Neural crest cell (in vitro differentiated cells): ENCODE results near the gene S100A4. TPM values are rescaled to one million over a fixed set of nuclear protein-coding genes. Genes with fewer than 3 reads are reported as not detected.
"Not testable (repeated sequence)": the region's sequence is repeated elsewhere in the genome, so short reads cannot be mapped to it uniquely, and the experiment has no call there.

Source experiments
- DNase-seq: peaks from one replicate; pipeline ENCODE4 v3.0.0; 2021; ENCODE audit warnings: low read depth, mixed read lengths, low spot score
- H3K27ac Mint-ChIP-seq: one replicate; pipeline ENCODE4 v1.8.0; 2021; ENCODE audit warnings: mild to moderate bottlenecking, mixed read lengths; ENCODE audit not compliant: unreplicated experiment
- H3K27me3 Mint-ChIP-seq: 2 replicates; pipeline ENCODE4 v1.8.0; 2021; ENCODE audit warnings: low read depth, mild to moderate bottlenecking, mixed read lengths
- H3K36me3 Mint-ChIP-seq: 2 replicates; pipeline ENCODE4 v1.8.0; 2021; ENCODE audit warnings: low read depth, mild to moderate bottlenecking, mixed read lengths
- H3K4me1 Mint-ChIP-seq: 2 replicates; pipeline ENCODE4 v1.8.0; 2021; ENCODE audit warnings: mixed read lengths
- H3K4me3 Mint-ChIP-seq: one replicate; pipeline ENCODE4 v1.8.0; 2021; ENCODE audit warnings: mild to moderate bottlenecking, mixed read lengths
- H3K9me3 Mint-ChIP-seq: 2 replicates; pipeline ENCODE4 v1.8.0; 2021; ENCODE audit warnings: mixed read lengths
- CTCF ChIP-seq: fragments of 200-600 bp; sonication (generic); conservative IDR thresholded peaks from 2 replicates; pipeline ENCODE4 v1.5.0; 2021; ENCODE audit warnings: antibody characterized with exemption, mild to moderate bottlenecking
- total RNA-seq: library from RNA; stranded (reverse); gene quantifications from 2 replicates; pipeline ENCODE4 v1.2.1, GENCODE V29; 2021

Gene S100A4
- total RNA-seq, 1 donor from 2014 or later = 11.7 TPM

GRCh38 chr1:153565529-153566374, 20.1 kb upstream of the S100A4 start, which contains the start of gene S100A2:
TSS of gene S100A2 (minus strand) at chr1:153565844. CDS start at chr1:153563877, 1,967 bp downstream.
- peak within 1 kb of the TSS; percentile 64 for H3K4me3 Mint-ChIP-seq
- H3K27ac Mint-ChIP-seq = peak within 1 kb of the TSS; percentile 99
- no peak for DNase-seq
- H3K4me1 Mint-ChIP-seq = peaks cover 40% of the 10 kb centered on the region
- TF ChIP-seq CTCF = no peak
- H3K27me3 Mint-ChIP-seq = no peaks in the 10 kb centered on the region
- no peaks in the 10 kb centered on the region for H3K36me3 Mint-ChIP-seq
- H3K9me3 Mint-ChIP-seq = no peaks in the 10 kb centered on the region

- no peak overlapping the region for H3K4me3 Mint-ChIP-seq
- no peak for TF ChIP-seq CTCF
- DNase-seq = no peak
- H3K4me1 Mint-ChIP-seq = peaks cover 33% of the 10 kb centered on the region
- no peaks in the 10 kb centered on the region for H3K36me3 Mint-ChIP-seq
- H3K27me3 Mint-ChIP-seq = no peaks in the 10 kb centered on the region
- H3K9me3 Mint-ChIP-seq = no peaks in the 10 kb centered on the region
- no peak overlapping the region for H3K27ac Mint-ChIP-seq
Observed at GRCh38 chr1:153563991-153564390, 18.4 kb upstream of the S100A4 start.

GRCh38 chr1:153563483-153563901, 17.9 kb upstream of the S100A4 start:
- Mint-ChIP-seq H3K4me1 (peaks cover 28% of the 10 kb centered on the region), H3K27ac (no peak overlapping the region), H3K36me3 (no peaks in the 10 kb centered on the region), H3K4me3 (no peak overlapping the region), H3K27me3 (no peaks in the 10 kb centered on the region), H3K9me3 (no peaks in the 10 kb centered on the region)
- no peak for DNase-seq
- no peak for TF ChIP-seq CTCF

GRCh38 chr1:153562021-153562420, 16.4 kb upstream of the S100A4 start:
- H3K27ac Mint-ChIP-seq, DNase-seq, H3K36me3 Mint-ChIP-seq, H3K27me3 Mint-ChIP-seq, H3K9me3 Mint-ChIP-seq, H3K4me3 Mint-ChIP-seq: not testable (repeated sequence)
- peaks cover 14% of the 10 kb centered on the region for H3K4me1 Mint-ChIP-seq

- TF ChIP-seq CTCF = no peak
- H3K27ac Mint-ChIP-seq = no peak overlapping the region
- peaks cover 10% of the 10 kb centered on the region for H3K4me1 Mint-ChIP-seq
- no peaks in the 10 kb centered on the region for H3K36me3 Mint-ChIP-seq
- H3K4me3 Mint-ChIP-seq = no peak overlapping the region
- no peak for DNase-seq
- no peaks in the 10 kb centered on the region for H3K27me3 Mint-ChIP-seq
- H3K9me3 Mint-ChIP-seq = no peaks in the 10 kb centered on the region
Observed at GRCh38 chr1:153561466-153561985, 15.9 kb upstream of the S100A4 start.
